Endothelial cell of umbilical vein (primary cell): ENCODE results near the gene ZNF732.
A peak's percentile ranks its signal among the peaks of the same experiment; 100 is the strongest.

Experiments
- GATA2 ChIP-seq: IDR thresholded peaks from 2 replicates; pipeline ENCODE4 v1.7.0; 2011; ENCODE audit warnings: low read depth, mild to moderate bottlenecking, moderate library complexity, mixed read lengths, low read length; ENCODE audit not compliant: insufficient read length, insufficient read depth
- POLR2A ChIP-seq: IDR thresholded peaks from 2 replicates; pipeline ENCODE4 v1.6.1; 2012; ENCODE audit warnings: low read depth, mild to moderate bottlenecking, control low read depth, low read length
- POLR2AphosphoS5 ChIP-seq: IDR thresholded peaks from 2 replicates; pipeline ENCODE4 v1.6.1; 2012; ENCODE audit warnings: low read depth, mild to moderate bottlenecking, control low read depth, low read length, moderate library complexity; ENCODE audit not compliant: insufficient read depth

DNA sequence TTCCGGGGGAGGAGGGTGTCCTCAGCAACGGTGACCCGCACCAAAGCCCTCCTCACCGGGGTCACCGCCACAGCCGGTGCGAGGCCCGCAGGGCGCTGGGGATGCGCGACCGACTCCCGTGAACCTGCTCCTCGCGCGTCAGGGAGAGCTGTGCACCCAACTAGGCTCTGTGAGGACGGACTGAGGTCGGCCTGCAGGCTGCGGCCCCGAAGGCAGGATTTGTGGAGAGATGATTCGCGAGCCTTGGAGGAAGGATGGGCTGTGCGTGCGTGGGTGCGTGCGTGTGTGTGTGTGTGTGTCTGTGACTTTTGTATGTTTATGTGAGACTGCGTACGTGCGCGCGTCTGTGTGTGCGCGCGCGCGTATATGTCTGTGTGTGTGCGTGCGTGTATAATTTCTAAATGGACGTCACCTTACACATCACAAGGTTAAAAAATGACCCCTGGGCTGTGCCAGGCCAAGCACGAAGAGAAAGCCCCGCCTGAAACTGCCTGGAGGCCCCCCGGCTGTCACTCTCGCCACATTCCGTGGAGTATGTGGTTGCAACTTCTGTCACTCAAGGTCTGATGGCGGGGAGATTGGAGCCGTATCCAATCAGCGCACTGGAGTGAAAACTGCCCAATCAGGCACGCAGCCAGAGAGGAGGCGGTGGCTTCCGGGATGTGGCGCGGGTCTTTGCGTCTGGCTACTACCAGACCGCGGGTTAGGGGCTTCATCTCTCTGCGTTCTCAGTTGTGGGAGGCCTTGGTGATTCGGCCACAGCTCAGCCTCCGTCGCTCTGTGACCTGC is 32.1 kb upstream of the ZNF732 start, which contains the start of gene ZNF141:
- TF ChIP-seq POLR2AphosphoS5 = peak; percentile 43
- no peak for TF ChIP-seq GATA2
- TF ChIP-seq POLR2A = peak; percentile 79
